T-helper 1 cell treated with Interleukin-12 subunit alpha and Interleukin-12 subunit beta and Interleukin-4 antibody, amounts not matched to agents 30 ng/mL and 1 ng/mL, for 36 hours (primary cell): ENCODE measurements around the gene ANKRD17. TPM values are rescaled to one million over a fixed set of nuclear protein-coding genes. Genes with fewer than 3 reads are reported as not detected.

Experiments
- intact Hi-C: fragments of 100-400 bp; cut with micrococcal nuclease; formaldehyde crosslinking; loops from one replicate; pipeline ENCODE4 v1.15.1; 2024
- total RNA-seq: library from RNA; stranded (reverse); gene quantifications from 2 replicates; pipeline ENCODE4 v1.2.3, GENCODE V29; 2022

The ANKRD17 gene
- total RNA-seq, 1 donor from 2014 or later: 65.0 TPM

- intact Hi-C loops: no loop called here
Observed at GRCh38 chr4:73055241-73055897, 203.2 kb downstream of the ANKRD17 start.

DNA sequence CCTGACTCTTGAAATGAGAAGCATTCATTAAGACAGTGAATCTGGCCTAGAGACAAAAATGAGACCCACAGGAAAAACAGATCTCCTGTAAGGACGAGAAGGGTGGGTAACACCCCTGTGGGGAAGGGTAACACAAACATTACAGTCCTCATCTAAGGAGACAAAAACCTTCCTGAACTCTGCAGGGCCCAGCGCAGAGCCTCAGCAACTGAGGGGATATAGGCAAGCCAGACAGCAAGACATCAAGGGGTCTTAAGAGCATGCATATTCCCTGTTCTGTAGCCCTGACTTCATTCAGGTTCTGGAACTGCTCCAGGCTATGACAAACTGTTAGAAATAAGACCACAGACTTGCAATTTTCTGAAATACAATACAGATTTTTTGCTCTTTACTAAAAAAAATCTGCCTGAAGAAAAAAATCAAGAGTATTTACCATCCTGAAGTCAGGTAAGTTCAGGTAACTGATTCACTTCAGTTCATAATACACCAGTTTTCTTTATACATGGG is 204.6 kb downstream of the ANKRD17 start:
- intact Hi-C loops: no loop called here

GRCh38 chr4:73053076-73053475 is 205.5 kb downstream of the ANKRD17 start:
- intact Hi-C loops: no loop called here

GRCh38 chr4:73051625-73052024 is 207.0 kb downstream of the ANKRD17 start:
- intact Hi-C loops: no loop called here

GRCh38 chr4:73045879-73046278 is 212.7 kb downstream of the ANKRD17 start:
- intact Hi-C loops: no loop called here

DNA sequence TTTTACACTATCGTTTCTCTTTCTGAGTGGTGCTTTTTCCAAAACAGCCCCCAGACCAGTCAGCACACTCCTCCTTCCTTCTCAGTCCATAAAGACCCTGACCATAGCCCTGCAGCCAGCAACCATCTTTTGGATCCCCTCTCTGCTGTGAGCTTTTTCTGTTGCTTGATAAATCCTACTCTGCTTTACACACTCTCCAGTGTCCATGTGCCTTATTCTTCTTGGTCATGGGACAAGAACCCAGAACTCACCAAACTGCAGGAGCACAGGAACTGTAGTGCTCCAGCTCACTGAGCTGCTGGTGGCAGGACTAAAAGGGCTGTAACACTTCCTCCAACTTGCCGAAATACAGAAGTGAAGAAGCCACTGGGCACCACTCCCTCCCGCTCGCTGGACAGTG is 221.5 kb downstream of the ANKRD17 start:
- intact Hi-C loops: no loop called here

GRCh38 chr4:73036123-73036522 is 222.5 kb downstream of the ANKRD17 start:
- intact Hi-C loops: no loop called here

DNA sequence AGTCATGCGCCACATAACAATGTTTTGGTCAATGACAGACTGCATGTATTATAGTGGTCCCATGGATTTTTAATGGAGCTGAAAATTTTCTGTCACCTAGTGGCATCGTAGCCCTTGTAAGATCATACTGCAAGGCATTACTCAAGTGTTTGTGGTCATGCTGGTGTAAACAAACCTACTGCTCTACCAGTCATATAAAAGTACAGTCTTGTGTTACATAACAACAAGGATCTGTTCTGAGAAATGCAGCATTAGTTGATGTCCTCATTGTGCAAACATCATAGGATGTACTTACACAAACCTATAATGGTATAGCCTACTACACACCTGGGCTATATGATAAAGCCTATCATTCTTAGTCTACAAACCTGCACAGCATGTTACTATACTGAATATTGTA is 223.7 kb downstream of the ANKRD17 start:
- intact Hi-C loops: no loop called here

- intact Hi-C loops: no loop called here
Observed at GRCh38 chr4:73028621-73029020, 230.0 kb downstream of the ANKRD17 start.

Other genes starting within 250 kb of the ANKRD17 start
- 17.3 and 17.7 TPM in 2 replicates for gene COX18, start 189.1 kb downstream of the ANKRD17 start, total RNA-seq
- gene ALB, start 145.5 kb upstream of the ANKRD17 start, total RNA-seq: not detected in 2 replicates
- gene AFP, start 177.4 kb upstream of the ANKRD17 start, total RNA-seq: not detected in 2 replicates
- not detected in 2 replicates for gene AFM, start 222.9 kb upstream of the ANKRD17 start, total RNA-seq